HepG2 (cell line): ENCODE data around the gene CDC37L1. TPM values are rescaled to one million over a fixed set of nuclear protein-coding genes. Genes with fewer than 3 reads are reported as not detected.
A peak's percentile ranks its signal among the peaks of the same experiment; 100 is the strongest.

ENCODE experiments used
- CCDC6 ChIP-seq: sonication (generic); formaldehyde crosslinking; IDR thresholded peaks from 2 replicates; pipeline ENCODE4 v1.8.1; 2022; ENCODE audit warnings: mild to moderate bottlenecking, missing genetic modification reagents, moderate library complexity
- FOXM1 ChIP-seq: sonication (generic); formaldehyde crosslinking; IDR thresholded peaks from 2 replicates; pipeline ENCODE4 v1.5.0; 2020; ENCODE audit warnings: missing genetic modification reagents
- HNRNPLL ChIP-seq: fragments of 200-400 bp; formaldehyde crosslinking; IDR thresholded peaks from 2 replicates; pipeline ENCODE4 v1.6.1; 2017; ENCODE audit warnings: mild to moderate bottlenecking, low read depth, low read length; ENCODE audit not compliant: poor library complexity, severe bottlenecking
- MIER2 ChIP-seq: IDR thresholded peaks from 2 replicates; pipeline ENCODE4 v1.6.1; 2016; ENCODE audit warnings: missing biosample characterization, missing genetic modification reagents
- PHF21A ChIP-seq: sonication (generic); formaldehyde crosslinking; IDR thresholded peaks from 2 replicates; pipeline ENCODE4 v1.5.0; 2020; ENCODE audit warnings: mild to moderate bottlenecking, missing genetic modification reagents
- PPARG ChIP-seq: conservative IDR thresholded peaks from 2 replicates; pipeline ENCODE4 v1.6.1; 2016; ENCODE audit warnings: missing biosample characterization, missing genetic modification reagents
- REL ChIP-seq: sonication (generic); formaldehyde crosslinking; conservative IDR thresholded peaks from 2 replicates; pipeline ENCODE4 v1.8.0; 2022; ENCODE audit warnings: mild to moderate bottlenecking, missing genetic modification reagents, moderate library complexity
- RXRB ChIP-seq: IDR thresholded peaks from 2 replicates; pipeline ENCODE4 v1.6.1; 2016; ENCODE audit warnings: borderline replicate concordance, missing genetic modification reagents, missing compliant biosample characterization
- ZNF326 ChIP-seq: sonication (generic); formaldehyde crosslinking; IDR thresholded peaks from 2 replicates; pipeline ENCODE4 v1.4.0; 2020; ENCODE audit warnings: missing genetic modification reagents, borderline replicate concordance
- ZNF569 ChIP-seq: sonication (generic); formaldehyde crosslinking; IDR thresholded peaks from 2 replicates; pipeline ENCODE4 v1.5.0; 2020; ENCODE audit warnings: mild to moderate bottlenecking, missing genetic modification reagents, moderate library complexity, borderline replicate concordance
- ZNF766 ChIP-seq: sonication (generic); formaldehyde crosslinking; IDR thresholded peaks from 2 replicates; pipeline ENCODE4 v1.5.0; 2020; ENCODE audit warnings: missing genetic modification reagents, borderline replicate concordance
- ZNF788 ChIP-seq: sonication (generic); formaldehyde crosslinking; IDR thresholded peaks from 2 replicates; pipeline ENCODE4 v1.5.0; 2020; ENCODE audit warnings: mild to moderate bottlenecking, missing genetic modification reagents, borderline replicate concordance
- polyA plus RNA-seq, 8 experiments: library from polyadenylated mRNA; depleted of rRNA in 3 of 8; stranded (reverse) in 7 of 8; unstranded in 1 of 8; fragments of >200 nt; fragmentation: Illumina TruSeq in 4 of 8; extraction: Trizol in 4 of 8; gene quantifications; 2 replicates each; pipeline versions ENCODE4 v1.2.1 to v1.2.3, GENCODE V29; 2011 to 2016; ENCODE audit warnings: low read depth in 4 of 8, missing spikeins in 1 of 8, mixed read lengths in 1 of 8; ENCODE audit not compliant: insufficient read depth in 1 of 8
- total RNA-seq, 5 experiments: library from RNA; depleted of rRNA; stranded (reverse); fragments of >200 nt; fragmentation: Illumina TruSeq; extraction: Trizol; gene quantifications; 2 replicates each; pipeline ENCODE4 v1.2.3, GENCODE V29; 2016; ENCODE audit warnings: low read depth in 1 of 5
- TF ChIP-seq, protein P1 (sequence below): sonication (generic); formaldehyde crosslinking; IDR thresholded peaks from 2 replicates; pipeline ENCODE4; 2020; ENCODE audit warnings: missing genetic modification reagents, mild to moderate bottlenecking, borderline replicate concordance
- TF ChIP-seq, protein P2 (sequence below): sonication (generic); formaldehyde crosslinking; IDR thresholded peaks from 2 replicates; pipeline ENCODE4 v1.4.0; 2020; ENCODE audit warnings: missing genetic modification reagents, borderline replicate concordance
- TF ChIP-seq, protein P3 (sequence below): sonication (generic); formaldehyde crosslinking; IDR thresholded peaks from 2 replicates; pipeline ENCODE4 v1.8.0; 2022; ENCODE audit warnings: mild to moderate bottlenecking, missing genetic modification reagents; ENCODE audit not compliant: insufficient replicate concordance
- TF ChIP-seq, protein P4 (sequence below): sonication (generic); formaldehyde crosslinking; IDR thresholded peaks from 2 replicates; pipeline ENCODE4 v1.4.0; 2020; ENCODE audit warnings: missing genetic modification reagents
- TF ChIP-seq, protein P5 (sequence below): sonication (generic); formaldehyde crosslinking; IDR thresholded peaks from 2 replicates; pipeline ENCODE4 v1.4.0; 2020; ENCODE audit warnings: mild to moderate bottlenecking, missing genetic modification reagents
- TF ChIP-seq, protein P6 (sequence below): sonication (generic); formaldehyde crosslinking; IDR thresholded peaks from 2 replicates; pipeline ENCODE4 v1.4.0; 2020; ENCODE audit warnings: mild to moderate bottlenecking, missing genetic modification reagents, borderline replicate concordance

CDC37L1 gene
- total and polyA plus RNA-seq, 2 of the 13 experiments (the other 11 are each of a cell fraction or from before 2014, with no cell fraction given), result 5.5 to 17.0 TPM

DNA sequence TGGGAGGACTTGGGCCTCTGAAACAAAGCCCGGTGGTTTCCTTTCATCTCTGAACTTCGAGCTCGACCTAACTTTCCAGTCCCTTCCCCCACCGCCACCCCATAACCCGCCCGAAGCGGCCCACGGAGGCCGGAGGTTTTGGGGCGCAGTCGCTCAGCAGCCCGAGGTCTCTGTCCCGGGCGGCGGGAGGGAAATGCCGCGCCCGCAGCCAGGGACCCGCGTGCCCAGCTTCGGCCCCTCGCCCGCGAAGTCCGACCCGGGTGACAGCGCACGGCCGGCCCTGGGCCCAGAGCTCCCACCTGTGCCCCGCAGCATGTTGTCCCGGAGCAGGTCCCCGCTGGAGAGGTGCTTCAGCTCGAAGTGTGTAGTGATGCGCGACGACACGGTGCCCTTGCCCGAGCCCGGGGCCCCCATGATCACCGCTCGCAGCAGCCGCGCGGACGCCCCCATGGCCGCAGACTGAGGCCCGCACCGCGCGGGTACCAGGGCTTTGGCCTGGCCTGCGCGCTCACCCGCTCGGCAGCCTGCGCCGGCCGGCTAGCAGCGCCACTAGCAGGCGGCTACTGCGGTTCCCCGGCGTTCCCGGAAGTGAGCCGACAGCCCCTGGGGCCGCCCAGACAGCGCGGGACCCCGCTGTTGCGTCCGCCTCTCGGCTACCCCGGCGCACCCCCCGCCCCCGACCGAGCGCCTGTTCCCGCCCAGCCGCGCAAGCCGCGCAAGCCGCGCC is 61.4 kb downstream of the CDC37L1 start, which contains the start of gene AK3 (continued):
- TF ChIP-seq, protein P1, sequence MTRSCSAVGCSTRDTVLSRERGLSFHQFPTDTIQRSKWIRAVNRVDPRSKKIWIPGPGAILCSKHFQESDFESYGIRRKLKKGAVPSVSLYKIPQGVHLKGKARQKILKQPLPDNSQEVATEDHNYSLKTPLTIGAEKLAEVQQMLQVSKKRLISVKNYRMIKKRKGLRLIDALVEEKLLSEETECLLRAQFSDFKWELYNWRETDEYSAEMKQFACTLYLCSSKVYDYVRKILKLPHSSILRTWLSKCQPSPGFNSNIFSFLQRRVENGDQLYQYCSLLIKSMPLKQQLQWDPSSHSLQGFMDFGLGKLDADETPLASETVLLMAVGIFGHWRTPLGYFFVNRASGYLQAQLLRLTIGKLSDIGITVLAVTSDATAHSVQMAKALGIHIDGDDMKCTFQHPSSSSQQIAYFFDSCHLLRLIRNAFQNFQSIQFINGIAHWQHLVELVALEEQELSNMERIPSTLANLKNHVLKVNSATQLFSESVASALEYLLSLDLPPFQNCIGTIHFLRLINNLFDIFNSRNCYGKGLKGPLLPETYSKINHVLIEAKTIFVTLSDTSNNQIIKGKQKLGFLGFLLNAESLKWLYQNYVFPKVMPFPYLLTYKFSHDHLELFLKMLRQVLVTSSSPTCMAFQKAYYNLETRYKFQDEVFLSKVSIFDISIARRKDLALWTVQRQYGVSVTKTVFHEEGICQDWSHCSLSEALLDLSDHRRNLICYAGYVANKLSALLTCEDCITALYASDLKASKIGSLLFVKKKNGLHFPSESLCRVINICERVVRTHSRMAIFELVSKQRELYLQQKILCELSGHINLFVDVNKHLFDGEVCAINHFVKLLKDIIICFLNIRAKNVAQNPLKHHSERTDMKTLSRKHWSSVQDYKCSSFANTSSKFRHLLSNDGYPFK (CRISPR knock-in tag), result peak; percentile 20; the same call in 1 of the 2 replicates
- TF ChIP-seq, protein P2, sequence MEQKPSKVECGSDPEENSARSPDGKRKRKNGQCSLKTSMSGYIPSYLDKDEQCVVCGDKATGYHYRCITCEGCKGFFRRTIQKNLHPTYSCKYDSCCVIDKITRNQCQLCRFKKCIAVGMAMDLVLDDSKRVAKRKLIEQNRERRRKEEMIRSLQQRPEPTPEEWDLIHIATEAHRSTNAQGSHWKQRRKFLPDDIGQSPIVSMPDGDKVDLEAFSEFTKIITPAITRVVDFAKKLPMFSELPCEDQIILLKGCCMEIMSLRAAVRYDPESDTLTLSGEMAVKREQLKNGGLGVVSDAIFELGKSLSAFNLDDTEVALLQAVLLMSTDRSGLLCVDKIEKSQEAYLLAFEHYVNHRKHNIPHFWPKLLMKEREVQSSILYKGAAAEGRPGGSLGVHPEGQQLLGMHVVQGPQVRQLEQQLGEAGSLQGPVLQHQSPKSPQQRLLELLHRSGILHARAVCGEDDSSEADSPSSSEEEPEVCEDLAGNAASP, result 0 out of 2 replicates have a peak, but pooled peaks have one; percentile 32
- TF ChIP-seq RXRB, result 0 out of 2 replicates have a peak, but pooled peaks have one; percentile 46
- TF ChIP-seq ZNF569 (CRISPR knock-in tag), result no peak
- TF ChIP-seq, protein P3, sequence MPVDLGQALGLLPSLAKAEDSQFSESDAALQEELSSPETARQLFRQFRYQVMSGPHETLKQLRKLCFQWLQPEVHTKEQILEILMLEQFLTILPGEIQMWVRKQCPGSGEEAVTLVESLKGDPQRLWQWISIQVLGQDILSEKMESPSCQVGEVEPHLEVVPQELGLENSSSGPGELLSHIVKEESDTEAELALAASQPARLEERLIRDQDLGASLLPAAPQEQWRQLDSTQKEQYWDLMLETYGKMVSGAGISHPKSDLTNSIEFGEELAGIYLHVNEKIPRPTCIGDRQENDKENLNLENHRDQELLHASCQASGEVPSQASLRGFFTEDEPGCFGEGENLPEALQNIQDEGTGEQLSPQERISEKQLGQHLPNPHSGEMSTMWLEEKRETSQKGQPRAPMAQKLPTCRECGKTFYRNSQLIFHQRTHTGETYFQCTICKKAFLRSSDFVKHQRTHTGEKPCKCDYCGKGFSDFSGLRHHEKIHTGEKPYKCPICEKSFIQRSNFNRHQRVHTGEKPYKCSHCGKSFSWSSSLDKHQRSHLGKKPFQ (CRISPR knock-in tag), result peak; percentile 75
- TF ChIP-seq ZNF788, result peak; percentile 62; the same call in 1 of the 2 replicates
- TF ChIP-seq HNRNPLL, result peak; percentile 98
- no peak; the same call in none of the 2 replicates for TF ChIP-seq PPARG (CRISPR knock-in tag)
- TF ChIP-seq MIER2 (CRISPR knock-in tag), result no peak
- TF ChIP-seq FOXM1, result no peak; the same call in 1 of the 2 replicates
- TF ChIP-seq, protein P4, sequence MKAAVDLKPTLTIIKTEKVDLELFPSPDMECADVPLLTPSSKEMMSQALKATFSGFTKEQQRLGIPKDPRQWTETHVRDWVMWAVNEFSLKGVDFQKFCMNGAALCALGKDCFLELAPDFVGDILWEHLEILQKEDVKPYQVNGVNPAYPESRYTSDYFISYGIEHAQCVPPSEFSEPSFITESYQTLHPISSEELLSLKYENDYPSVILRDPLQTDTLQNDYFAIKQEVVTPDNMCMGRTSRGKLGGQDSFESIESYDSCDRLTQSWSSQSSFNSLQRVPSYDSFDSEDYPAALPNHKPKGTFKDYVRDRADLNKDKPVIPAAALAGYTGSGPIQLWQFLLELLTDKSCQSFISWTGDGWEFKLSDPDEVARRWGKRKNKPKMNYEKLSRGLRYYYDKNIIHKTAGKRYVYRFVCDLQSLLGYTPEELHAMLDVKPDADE (CRISPR knock-in tag), result peak; percentile 73; the same call in 1 of the 2 replicates
- TF ChIP-seq, protein P5, sequence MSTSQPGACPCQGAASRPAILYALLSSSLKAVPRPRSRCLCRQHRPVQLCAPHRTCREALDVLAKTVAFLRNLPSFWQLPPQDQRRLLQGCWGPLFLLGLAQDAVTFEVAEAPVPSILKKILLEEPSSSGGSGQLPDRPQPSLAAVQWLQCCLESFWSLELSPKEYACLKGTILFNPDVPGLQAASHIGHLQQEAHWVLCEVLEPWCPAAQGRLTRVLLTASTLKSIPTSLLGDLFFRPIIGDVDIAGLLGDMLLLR, result no peak
- TF ChIP-seq ZNF326 (CRISPR knock-in tag), result no peak
- TF ChIP-seq REL (CRISPR knock-in tag), result peak; percentile 75
- peak; percentile 58; the same call in 1 of the 2 replicates for TF ChIP-seq PHF21A (CRISPR knock-in tag)
- TF ChIP-seq ZNF766, result peak; percentile 91; the same call in 1 of the 2 replicates
- TF ChIP-seq, protein P6, sequence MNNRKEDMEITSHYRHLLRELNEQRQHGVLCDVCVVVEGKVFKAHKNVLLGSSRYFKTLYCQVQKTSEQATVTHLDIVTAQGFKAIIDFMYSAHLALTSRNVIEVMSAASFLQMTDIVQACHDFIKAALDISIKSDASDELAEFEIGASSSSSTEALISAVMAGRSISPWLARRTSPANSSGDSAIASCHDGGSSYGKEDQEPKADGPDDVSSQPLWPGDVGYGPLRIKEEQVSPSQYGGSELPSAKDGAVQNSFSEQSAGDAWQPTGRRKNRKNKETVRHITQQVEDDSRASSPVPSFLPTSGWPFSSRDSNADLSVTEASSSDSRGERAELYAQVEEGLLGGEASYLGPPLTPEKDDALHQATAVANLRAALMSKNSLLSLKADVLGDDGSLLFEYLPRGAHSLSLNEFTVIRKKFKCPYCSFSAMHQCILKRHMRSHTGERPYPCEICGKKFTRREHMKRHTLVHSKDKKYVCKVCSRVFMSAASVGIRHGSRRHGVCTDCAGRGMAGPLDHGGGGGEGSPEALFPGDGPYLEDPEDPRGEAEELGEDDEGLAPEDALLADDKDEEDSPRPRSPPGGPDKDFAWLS, result no peak
- TF ChIP-seq CCDC6 (CRISPR knock-in tag), result peak; percentile 87; the same call in 1 of the 2 replicates
